Cardiac muscle cell (in vitro differentiated cells and primary cell): ENCODE measurements around the gene LIX1. TPM values are rescaled to one million over a fixed set of nuclear protein-coding genes. Genes with fewer than 3 reads are reported as not detected.

Source experiments
- DNase-seq, 2 donors: peaks; one replicate each; pipeline versions ENCODE4 v3.0.0 to v3.0.0-alpha.2; 2010 to 2017; ENCODE audit warnings: low read depth in 1 of 2, low spot score in 1 of 2
- H3K27ac ChIP-seq: fragments of 200-600 bp; sonication (generic); 2 replicates; pipeline ENCODE4 v1.5.1; 2016
- H3K27me3 ChIP-seq: fragments of 200-600 bp; sonication (generic); 2 replicates; pipeline ENCODE4 v1.6.0; 2016; ENCODE audit warnings: control low read depth
- H3K36me3 ChIP-seq: fragments of 200-600 bp; sonication (generic); 2 replicates; pipeline ENCODE4 v1.5.1; 2016; ENCODE audit warnings: control low read depth
- H3K4me1 ChIP-seq: fragments of 200-600 bp; sonication (generic); 2 replicates; pipeline ENCODE4 v1.8.1; 2017; ENCODE audit warnings: low read depth, mild to moderate bottlenecking, mixed run types
- H3K4me3 ChIP-seq: fragments of 200-600 bp; sonication (generic); 2 replicates; pipeline ENCODE4 v1.5.1; 2016; ENCODE audit warnings: mild to moderate bottlenecking
- H3K9me3 ChIP-seq: fragments of 200-600 bp; sonication (generic); 2 replicates; pipeline ENCODE4 v1.5.1; 2017; ENCODE audit warnings: low read depth, mild to moderate bottlenecking, control low read depth
- polyA plus RNA-seq: library from polyadenylated mRNA; unstranded; fragments of >200 nt; fragmentation: Nextera tagmentation; extraction: Ambion mirVana; gene quantifications from 2 replicates; pipeline ENCODE4 v1.2.1, GENCODE V29; 2016
- total RNA-seq: library from RNA; depleted of rRNA; stranded (reverse); fragments of >200 nt; gene quantifications from 2 replicates; pipeline ENCODE4 v1.2.3, GENCODE V29; 2016
- TF ChIP-seq, protein P1 (sequence below): IDR thresholded peaks from 2 replicates; pipeline ENCODE4 v1.5.1; 2012; ENCODE audit warnings: low read depth, mild to moderate bottlenecking, low read length

The LIX1 gene
- total and polyA plus RNA-seq, 2 experiments from 2014 or later: 68.1 to 96.0 TPM

DNA sequence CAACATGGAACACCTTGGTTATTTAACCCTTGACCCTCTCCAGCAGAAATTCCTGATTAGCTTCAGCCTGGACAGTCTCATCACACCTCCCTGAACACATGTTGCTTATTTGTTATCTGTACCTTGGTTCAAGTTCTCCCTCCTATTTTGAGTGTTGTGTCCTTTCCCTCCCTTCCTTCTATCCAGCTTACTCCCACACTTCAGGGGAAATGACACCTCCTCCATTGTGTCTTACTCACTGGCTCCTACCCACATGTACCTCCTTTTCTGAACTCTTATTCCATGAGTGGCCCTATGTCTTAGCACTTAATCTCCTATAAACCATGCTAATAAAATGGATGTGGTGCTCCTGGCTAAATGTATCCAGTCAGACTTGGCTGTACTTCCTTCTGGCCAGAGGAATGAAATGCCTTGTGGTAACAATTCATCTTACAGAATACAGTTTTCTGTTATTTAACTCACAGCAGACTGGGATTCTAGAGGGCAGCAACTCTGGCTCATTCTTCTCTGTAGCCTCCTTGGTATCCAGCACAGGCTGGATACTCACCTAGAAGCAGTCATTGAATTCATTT, 11.2 kb downstream of the LIX1 start:
- peak in 1 of 2 donors; percentile 2 for DNase-seq

DNA sequence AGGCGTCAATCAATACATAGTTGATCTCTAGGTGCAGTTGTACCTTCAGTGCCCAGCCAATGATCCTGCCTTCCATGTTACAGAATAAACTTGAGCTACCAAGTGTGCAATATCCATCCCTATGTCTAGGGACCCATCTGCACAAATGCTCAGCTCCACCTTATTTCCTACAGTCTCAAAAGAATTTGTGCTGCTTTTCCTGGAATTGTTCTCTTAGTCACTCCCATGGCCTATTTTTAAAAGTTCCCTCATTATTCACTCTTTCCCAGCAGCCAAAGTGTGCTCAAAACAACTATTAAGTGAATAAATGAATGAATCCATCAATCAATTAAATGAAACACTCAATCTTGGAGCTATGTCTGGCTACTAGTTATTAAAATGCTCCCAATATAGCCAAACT, 14.7 kb downstream of the LIX1 start:
- Histone ChIP-seq H3K27ac (peak overlapping the region; percentile 68), H3K4me1 (peaks cover 40% of the 10 kb centered on the region), H3K36me3 (peaks cover 13% of the 10 kb centered on the region), H3K27me3 (no peaks in the 10 kb centered on the region), H3K9me3 (no peaks in the 10 kb centered on the region), H3K4me3 (no peak overlapping the region)
- DNase-seq: no peak
- TF ChIP-seq, protein P1, sequence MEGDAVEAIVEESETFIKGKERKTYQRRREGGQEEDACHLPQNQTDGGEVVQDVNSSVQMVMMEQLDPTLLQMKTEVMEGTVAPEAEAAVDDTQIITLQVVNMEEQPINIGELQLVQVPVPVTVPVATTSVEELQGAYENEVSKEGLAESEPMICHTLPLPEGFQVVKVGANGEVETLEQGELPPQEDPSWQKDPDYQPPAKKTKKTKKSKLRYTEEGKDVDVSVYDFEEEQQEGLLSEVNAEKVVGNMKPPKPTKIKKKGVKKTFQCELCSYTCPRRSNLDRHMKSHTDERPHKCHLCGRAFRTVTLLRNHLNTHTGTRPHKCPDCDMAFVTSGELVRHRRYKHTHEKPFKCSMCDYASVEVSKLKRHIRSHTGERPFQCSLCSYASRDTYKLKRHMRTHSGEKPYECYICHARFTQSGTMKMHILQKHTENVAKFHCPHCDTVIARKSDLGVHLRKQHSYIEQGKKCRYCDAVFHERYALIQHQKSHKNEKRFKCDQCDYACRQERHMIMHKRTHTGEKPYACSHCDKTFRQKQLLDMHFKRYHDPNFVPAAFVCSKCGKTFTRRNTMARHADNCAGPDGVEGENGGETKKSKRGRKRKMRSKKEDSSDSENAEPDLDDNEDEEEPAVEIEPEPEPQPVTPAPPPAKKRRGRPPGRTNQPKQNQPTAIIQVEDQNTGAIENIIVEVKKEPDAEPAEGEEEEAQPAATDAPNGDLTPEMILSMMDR: no peak

More for the DNA sequence above, 11.2 kb downstream of the LIX1 start:
- peak overlapping the region; percentile 71 for H3K27ac ChIP-seq
- peaks cover 8% of the 10 kb centered on the region for H3K36me3 ChIP-seq
- peaks cover 66% of the 10 kb centered on the region for H3K4me1 ChIP-seq
- no peaks in the 10 kb centered on the region for H3K9me3 ChIP-seq
- no peak overlapping the region for H3K4me3 ChIP-seq
- TF ChIP-seq, protein P1: no peak
- no peaks in the 10 kb centered on the region for H3K27me3 ChIP-seq

DNA sequence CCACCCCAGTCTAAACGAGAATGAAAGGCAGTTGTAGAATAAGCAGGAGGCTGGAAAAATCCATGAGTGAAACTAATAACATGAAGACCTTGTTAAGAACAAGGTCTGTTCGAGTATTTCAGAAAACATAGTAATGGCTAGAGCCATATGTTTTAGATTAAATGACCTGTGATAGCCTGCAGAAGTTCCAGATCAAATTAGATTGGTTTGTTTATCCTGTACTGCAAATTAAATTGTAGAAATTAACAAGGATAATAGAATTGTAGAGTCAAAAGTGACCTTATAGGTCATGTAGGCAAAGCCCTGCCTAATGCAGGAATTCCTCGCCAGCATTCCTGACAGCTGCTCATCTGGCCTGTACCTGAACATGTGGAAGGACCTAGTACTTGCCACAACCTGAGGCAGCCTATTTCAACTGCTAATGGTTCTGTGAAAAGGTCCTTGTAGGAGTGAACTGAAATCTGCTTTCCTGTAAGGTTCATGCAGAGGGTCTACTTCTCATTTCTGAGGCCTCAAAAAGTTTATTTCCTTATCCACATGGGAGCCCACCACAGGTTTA, 17.2 kb downstream of the LIX1 start:
- H3K4me1 ChIP-seq: peaks cover 18% of the 10 kb centered on the region
- H3K36me3 ChIP-seq: peaks cover 19% of the 10 kb centered on the region
- H3K9me3 ChIP-seq: no peaks in the 10 kb centered on the region
- H3K27ac ChIP-seq: no peak overlapping the region
- no peaks in the 10 kb centered on the region for H3K27me3 ChIP-seq
- no peak overlapping the region for H3K4me3 ChIP-seq
- no peak for DNase-seq
- TF ChIP-seq, protein P1: no peak

DNA sequence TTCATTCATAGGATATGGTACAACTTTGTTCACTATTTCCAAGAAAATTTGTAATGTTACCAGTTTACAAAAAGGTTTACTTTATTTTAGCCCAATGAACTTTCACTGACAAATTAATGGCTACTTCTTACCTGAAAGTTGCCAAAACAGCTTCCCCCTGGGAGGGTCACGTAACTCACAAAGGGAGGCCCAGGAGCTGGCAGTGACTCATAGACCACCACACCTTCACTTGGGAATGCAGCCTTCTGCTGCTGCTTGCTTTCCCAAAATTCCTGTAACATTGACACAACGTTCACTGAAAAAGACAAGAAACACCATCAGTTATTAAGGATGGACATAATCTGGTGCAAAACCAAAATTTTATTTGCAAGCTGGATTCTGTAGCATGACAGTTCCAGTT, 18.1 kb downstream of the LIX1 start:
- peaks cover 19% of the 10 kb centered on the region for H3K36me3 ChIP-seq
- no peak overlapping the region for H3K4me3 ChIP-seq
- no peaks in the 10 kb centered on the region for H3K27me3 ChIP-seq
- DNase-seq: no peak
- H3K9me3 ChIP-seq: no peaks in the 10 kb centered on the region
- peaks cover 20% of the 10 kb centered on the region for H3K4me1 ChIP-seq
- TF ChIP-seq, protein P1: no peak
- no peak overlapping the region for H3K27ac ChIP-seq

DNA sequence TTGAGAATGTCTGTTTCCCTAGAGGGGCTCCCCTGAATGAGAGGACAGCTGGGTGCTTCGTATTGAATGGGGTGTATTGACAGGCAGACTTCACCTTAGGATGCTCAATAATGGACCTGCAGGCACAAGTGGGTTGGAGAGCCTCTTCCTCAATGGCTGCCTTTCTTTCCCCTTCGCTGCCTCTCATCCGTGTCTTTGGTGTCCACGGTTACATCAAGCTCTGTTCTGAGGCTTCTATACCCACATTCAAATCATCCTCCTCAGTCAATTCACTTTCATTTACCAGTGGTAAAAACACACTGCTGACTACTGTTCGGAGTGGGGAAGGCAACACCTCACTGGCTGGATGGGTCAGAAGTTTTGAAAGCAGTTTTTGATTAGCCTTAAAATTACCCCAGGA, 20.6 kb downstream of the LIX1 start:
- H3K36me3 ChIP-seq: peaks cover 25% of the 10 kb centered on the region
- no peak overlapping the region for H3K4me3 ChIP-seq
- peak overlapping the region; percentile 34 for H3K27ac ChIP-seq
- H3K27me3 ChIP-seq: no peaks in the 10 kb centered on the region
- no peak for DNase-seq
- peaks cover 34% of the 10 kb centered on the region for H3K4me1 ChIP-seq
- TF ChIP-seq, protein P1: no peak
- no peaks in the 10 kb centered on the region for H3K9me3 ChIP-seq
